ENCODE results near the gene TMOD1.

- TF ChIP-seq CTCF (conservative IDR thresholded peaks at IDR 0.05 in 1 of 2, IDR thresholded peaks at IDR 0.05 in 1 of 2; ENCODE audit: low read depth in 1 of 2, low read length in 2 of 2) (no peak), EZH2 (IDR thresholded peaks at IDR 0.05; ENCODE audit: low read length, missing control alignments) (no peak)
Measured at GRCh38 chr9:97478301-97478981, 23.0 kb upstream of the TMOD1 start.

All from fibroblast of lung (primary cell).